Medulla oblongata (tissue), 1 donor: Measurements from ENCODE around the gene TSPOAP1.

ENCODE experiments used
- DNase-seq: peaks from one replicate; pipeline ENCODE4 v3.0.0-alpha.2; 2015; ENCODE audit errors: extremely low spot score

Gene TSPOAP1

GRCh38 chr17:58277107-58277801 lies 51.3 kb downstream of the TSPOAP1 start:
- DNase-seq: peak; percentile 30

- no peak for DNase-seq
Observed at GRCh38 chr17:58276423-58276822, 52.2 kb downstream of the TSPOAP1 start.

- no peak for DNase-seq
Observed at GRCh38 chr17:58275417-58275816, 53.2 kb downstream of the TSPOAP1 start.

- DNase-seq: no peak
Observed at GRCh38 chr17:58273453-58274104, 55.0 kb downstream of the TSPOAP1 start.

GRCh38 chr17:58272367-58273280 lies 56.0 kb downstream of the TSPOAP1 start:
- no peak for DNase-seq

- no peak for DNase-seq
Observed at GRCh38 chr17:58271216-58271931, 57.2 kb downstream of the TSPOAP1 start.

GRCh38 chr17:58270476-58271215 lies 57.9 kb downstream of the TSPOAP1 start:
- no peak for DNase-seq

GRCh38 chr17:58269557-58270291 lies 58.9 kb downstream of the TSPOAP1 start:
- DNase-seq: no peak

GRCh38 chr17:58268774-58269556 lies 59.6 kb downstream of the TSPOAP1 start:
- DNase-seq: no peak

GRCh38 chr17:58268326-58268725 lies 60.3 kb downstream of the TSPOAP1 start:
- DNase-seq: no peak

GRCh38 chr17:58267347-58268324 lies 61.0 kb downstream of the TSPOAP1 start:
- DNase-seq: no peak

GRCh38 chr17:58265902-58266875 lies 62.4 kb downstream of the TSPOAP1 start:
- DNase-seq: no peak

- DNase-seq: no peak
Observed at GRCh38 chr17:58265271-58265670, 63.3 kb downstream of the TSPOAP1 start.

GRCh38 chr17:58264407-58265103 lies 64.0 kb downstream of the TSPOAP1 start:
- no peak for DNase-seq

GRCh38 chr17:58263773-58264172 lies 64.8 kb downstream of the TSPOAP1 start:
- no peak for DNase-seq

- DNase-seq: no peak
Observed at GRCh38 chr17:58262149-58262548, 66.4 kb downstream of the TSPOAP1 start.

GRCh38 chr17:58254803-58255202 lies 73.8 kb downstream of the TSPOAP1 start:
- DNase-seq: no peak
